HG02642 (cell line): ENCODE results near the gene AK9.
A peak's percentile ranks its signal among the peaks of the same experiment; 100 is the strongest.
"Not testable (repeated sequence)": the region's sequence is repeated elsewhere in the genome, so short reads cannot be mapped to it uniquely, and the experiment has no call there.

Experiments
- ATAC-seq: cut with Tn5 transposase; IDR thresholded peaks from one replicate; pipeline ENCODE4 v1.9.1; 2021; ENCODE audit warnings: mild to moderate bottlenecking; ENCODE audit not compliant: unreplicated experiment, poor library complexity

The AK9 gene

DNA sequence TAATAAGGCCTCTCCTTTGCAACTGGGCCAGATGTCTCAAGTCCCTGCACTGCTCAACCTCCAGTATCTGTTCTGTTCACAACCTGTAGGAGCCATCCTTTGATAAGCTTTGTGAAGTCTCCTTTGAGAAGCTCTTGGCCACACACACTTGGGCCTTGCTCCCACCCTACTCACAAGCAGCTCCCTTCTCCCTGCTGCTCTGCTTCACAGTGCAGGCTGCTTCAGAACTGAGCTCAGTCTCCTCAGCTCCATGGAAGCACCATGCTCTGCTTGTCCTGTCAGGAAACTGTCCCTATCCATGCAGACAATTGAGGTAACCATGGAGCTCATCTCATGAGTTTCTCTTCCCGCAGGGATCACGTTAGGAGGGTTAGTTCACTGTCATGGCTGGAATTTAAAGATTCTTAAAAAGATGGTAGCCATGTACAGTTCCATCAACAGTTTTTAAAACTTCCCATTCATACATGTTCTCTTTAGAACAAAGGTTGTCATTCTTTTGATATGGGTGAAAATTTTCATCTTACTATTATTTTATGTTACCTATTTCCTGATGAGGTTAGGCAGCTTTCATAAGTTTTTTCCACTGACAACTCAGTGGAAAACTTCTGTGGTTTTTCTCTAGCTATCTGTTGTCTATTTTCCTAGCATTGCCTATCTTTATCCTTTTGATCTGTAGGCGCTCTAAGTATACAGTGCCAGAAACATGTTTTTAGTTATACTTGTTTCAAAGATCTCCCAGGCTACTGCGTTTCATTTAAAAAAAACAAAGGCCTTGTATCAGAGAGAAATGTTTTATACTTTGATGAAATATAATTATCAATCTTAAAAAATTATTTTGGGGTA, 62.6 kb downstream of the AK9 start:
- no peak for ATAC-seq

GRCh38 chr6:109626311-109626710, 64.7 kb downstream of the AK9 start:
- no peak for ATAC-seq

GRCh38 chr6:109625199-109625598, 65.8 kb downstream of the AK9 start:
- no peak for ATAC-seq

DNA sequence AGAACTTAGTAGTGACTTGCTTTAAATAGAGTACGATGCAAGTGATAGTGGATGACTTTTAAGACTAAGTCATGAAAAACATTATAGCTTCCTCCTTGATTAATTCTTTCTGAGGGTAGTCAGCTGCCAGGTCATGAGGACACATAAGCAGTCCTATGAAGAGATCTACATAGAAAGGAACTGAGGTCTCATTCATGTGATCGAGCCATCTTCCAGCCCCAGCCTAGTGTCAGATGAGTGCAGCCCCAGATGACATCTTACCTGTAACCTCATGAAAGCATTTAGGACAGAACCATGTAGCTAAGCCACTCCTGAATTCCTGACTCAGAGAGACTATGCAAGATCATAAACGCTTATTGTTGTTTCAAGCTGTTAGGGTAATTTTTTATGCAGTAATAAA, 67.7 kb downstream of the AK9 start:
- no peak for ATAC-seq

- ATAC-seq: no peak
Observed at GRCh38 chr6:109612268-109612667, 78.7 kb downstream of the AK9 start.

GRCh38 chr6:109611502-109611901, 79.5 kb downstream of the AK9 start:
- no peak for ATAC-seq

GRCh38 chr6:109610590-109610989, 80.4 kb downstream of the AK9 start:
- no peak for ATAC-seq

DNA sequence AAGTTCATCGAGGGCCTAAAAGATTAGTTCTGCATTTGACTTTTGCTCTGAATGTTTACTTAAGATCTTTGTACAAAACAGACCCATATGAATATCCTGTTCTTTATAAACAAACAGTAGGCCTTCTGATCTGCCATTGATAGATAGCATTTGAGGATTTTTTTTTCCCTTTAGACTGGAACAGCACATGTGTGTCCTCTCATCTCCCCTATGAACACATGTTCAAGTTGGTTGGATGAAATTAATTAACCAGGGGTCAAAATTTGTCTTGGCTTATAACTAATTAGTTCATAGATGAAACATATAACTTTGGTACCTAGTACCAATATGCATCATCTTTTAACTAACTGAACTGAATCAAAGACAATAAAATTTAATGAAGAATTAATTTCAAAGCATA, 81.3 kb downstream of the AK9 start:
- no peak for ATAC-seq

- no peak for ATAC-seq
Observed at GRCh38 chr6:109606359-109606758, 84.6 kb downstream of the AK9 start.

GRCh38 chr6:109595998-109596397, 95.0 kb downstream of the AK9 start:
- no peak for ATAC-seq

GRCh38 chr6:109580519-109580918, 110.5 kb downstream of the AK9 start:
- no peak for ATAC-seq

DNA sequence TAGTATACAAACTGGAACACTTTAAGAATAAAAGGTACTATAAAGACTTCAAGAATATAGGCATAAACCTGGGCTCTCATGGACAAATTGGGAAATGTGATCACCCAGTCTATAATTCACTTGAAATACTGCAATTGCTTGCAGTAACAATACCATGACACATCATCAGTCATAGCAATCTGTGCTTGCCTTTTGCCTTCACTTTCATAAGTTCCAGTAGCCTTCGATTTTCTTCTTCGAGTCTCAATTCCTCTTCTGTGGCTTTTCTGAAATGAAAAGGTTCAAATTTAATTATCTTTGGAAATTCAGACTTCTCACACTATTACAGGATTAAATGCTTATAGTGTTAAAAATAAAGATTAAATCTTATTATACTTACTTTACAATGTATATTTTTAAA, 111.6 kb downstream of the AK9 start:
- ATAC-seq: peak; percentile 55

DNA sequence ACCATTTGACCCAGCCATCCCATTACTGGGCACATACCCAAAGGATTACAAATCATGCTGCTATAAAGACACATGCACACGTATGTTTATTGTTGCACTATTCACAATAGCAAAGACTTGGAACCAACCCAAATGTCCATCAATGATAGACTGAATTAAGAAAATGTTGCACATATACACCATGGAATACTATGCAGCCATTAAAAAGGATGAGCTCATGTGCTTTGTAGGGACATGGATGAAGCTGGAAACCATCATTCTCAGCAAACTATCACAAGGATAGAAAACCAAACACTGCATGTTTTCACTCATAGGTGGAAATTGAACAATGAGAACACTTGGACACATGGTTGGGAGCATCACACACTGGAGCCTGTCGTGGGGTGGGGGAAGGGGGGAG, 121.1 kb downstream of the AK9 start:
- not testable (repeated sequence) for ATAC-seq

DNA sequence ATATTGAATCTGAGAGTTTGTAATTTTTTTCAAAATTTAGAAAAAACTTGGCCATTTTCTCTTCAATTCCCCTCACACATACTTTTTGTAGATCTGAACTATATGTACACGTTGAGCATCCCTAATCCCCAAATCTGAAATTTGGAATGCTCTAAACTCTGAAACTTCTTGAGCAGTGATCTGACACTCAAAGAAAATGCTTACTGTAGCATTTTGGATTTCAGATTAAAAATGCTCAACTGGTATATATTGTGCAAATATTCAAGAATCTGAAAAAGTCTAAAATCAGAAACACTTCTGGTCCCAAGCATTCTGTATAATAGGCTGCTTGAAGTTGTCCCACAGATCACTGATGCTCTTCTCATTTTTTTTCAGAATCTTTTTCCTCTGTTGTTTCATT, 129.2 kb downstream of the AK9 start:
- ATAC-seq: no peak

DNA sequence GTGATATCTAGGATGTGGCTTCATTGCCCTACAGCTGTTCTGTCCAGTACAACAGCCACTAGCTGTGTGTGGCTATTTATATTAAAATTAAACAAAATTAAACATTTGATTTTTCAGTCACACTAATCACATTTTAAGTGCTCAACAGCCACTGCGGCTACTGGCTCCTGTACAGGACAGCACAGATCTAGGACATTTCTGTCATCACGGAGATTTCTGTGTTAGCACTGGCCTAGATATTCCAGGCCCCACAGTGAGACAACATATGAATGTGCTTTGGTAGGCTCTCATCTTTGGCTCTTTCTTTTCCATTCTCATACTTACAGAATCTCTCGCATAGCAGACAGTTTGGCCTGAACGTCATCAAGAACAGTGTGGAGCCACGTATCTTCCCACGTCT, 159.6 kb downstream of the AK9 start:
- no peak for ATAC-seq

DNA sequence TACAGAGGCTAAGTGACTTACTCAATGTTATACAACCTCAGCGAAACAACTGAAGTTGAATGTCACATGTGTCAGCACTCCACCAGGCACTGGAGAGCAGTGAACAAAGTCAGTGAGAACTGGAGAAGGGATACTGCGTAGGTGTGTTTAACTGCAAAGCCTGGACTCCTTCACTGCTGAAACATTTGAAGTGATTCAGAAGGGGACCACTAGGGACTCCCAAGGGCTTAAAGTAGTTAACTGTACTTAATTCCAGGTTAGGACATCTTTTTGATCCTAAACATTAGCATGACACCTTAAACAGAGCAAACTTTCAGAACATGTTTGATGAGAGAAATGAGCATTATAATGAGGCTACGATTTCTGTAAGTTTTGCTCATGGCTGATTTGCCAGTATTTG, 163.0 kb downstream of the AK9 start:
- no peak for ATAC-seq

DNA sequence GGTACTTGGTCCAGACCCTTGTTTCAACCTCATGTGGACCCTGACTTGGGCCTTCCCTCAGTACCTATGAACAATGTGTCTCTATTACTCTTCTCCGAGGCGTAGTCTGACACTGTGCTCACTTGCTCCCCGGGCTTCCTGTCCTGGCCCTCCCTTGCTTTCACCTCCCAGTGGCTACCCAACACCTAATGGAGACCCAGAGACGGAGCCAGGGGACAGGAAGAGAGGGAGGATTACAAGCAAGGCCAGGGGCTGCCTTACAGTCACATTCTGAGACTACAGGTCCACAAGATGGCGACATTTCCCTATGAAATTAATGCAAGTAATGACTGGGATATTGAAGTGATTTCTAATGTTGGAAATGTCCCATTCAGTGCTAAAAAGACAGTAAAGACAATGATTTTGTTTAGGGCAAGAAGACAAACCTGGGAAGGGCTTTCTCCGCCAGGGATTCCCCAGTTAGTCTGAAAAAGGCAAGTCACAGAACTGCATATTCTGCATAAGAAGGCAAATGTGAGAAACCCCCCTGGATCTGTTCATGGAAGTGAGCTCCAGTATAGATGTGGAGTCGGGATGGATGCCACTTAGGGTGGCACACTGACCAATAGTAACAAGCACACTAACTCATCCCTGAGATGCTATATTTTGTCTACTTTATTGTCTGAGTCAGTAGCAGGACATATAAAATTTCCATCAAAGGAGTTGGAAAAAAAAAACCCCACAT, 163.9 kb downstream of the AK9 start:
- ATAC-seq: peak; percentile 71

DNA sequence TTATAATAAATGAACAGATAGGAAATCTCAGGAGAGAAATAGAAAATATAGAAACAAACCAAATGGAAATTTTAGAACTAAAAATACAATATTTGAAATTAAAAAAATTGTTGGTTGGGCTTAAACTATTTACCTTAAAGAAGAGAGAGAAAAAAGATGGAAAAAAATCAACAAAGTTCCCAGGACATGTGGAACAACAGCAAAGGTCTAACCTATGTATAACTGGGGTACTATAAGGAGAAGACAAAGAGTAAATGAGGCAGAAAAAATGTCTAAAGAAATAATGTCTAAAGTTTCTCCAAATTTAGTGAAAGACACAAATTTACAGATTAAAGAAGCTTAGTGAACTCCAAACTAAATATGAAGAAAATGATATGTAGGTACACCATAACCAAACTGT, 166.9 kb downstream of the AK9 start:
- no peak for ATAC-seq

GRCh38 chr6:109523478-109523877, 167.5 kb downstream of the AK9 start:
- ATAC-seq: no peak

GRCh38 chr6:109521080-109521479, 169.9 kb downstream of the AK9 start:
- no peak for ATAC-seq

GRCh38 chr6:109519647-109520046, 171.4 kb downstream of the AK9 start:
- ATAC-seq: not testable (repeated sequence)

GRCh38 chr6:109516929-109517328, 174.1 kb downstream of the AK9 start:
- no peak for ATAC-seq
